ENCODE results near the gene GSG1L. TPM values are rescaled to one million over a fixed set of nuclear protein-coding genes. Genes with fewer than 3 reads are reported as not detected.

GSG1L gene
- total RNA-seq, 1 donor from 2014 or later, result 1.4 TPM

GRCh38 chr16:27995378-27995777 lies 68.1 kb downstream of the GSG1L start:
- H3K36me3 Mint-ChIP-seq, result peaks cover 3% of the 10 kb centered on the region
- H3K27ac Mint-ChIP-seq, result no peak overlapping the region
- no peak for TF ChIP-seq CTCF (conservative IDR thresholded peaks at IDR 0.05)
- H3K9me3 Mint-ChIP-seq, result peaks cover 8% of the 10 kb centered on the region
- H3K4me3 Mint-ChIP-seq, result no peak overlapping the region
- no peak for DNase-seq (ENCODE audit: extremely low spot score, unreplicated experiment)
- H3K27me3 Mint-ChIP-seq, result no peaks in the 10 kb centered on the region
- no peaks in the 10 kb centered on the region for H3K4me1 Mint-ChIP-seq (ENCODE audit: unreplicated experiment)

GRCh38 chr16:27994686-27995085 lies 68.8 kb downstream of the GSG1L start:
- H3K27ac Mint-ChIP-seq, result no peak overlapping the region
- H3K36me3 Mint-ChIP-seq, result peaks cover 3% of the 10 kb centered on the region
- DNase-seq (ENCODE audit: extremely low spot score, unreplicated experiment), result no peak
- no peaks in the 10 kb centered on the region for H3K27me3 Mint-ChIP-seq
- H3K9me3 Mint-ChIP-seq, result peaks cover 8% of the 10 kb centered on the region
- no peaks in the 10 kb centered on the region for H3K4me1 Mint-ChIP-seq (ENCODE audit: unreplicated experiment)
- no peak for TF ChIP-seq CTCF (conservative IDR thresholded peaks at IDR 0.05)
- no peak overlapping the region for H3K4me3 Mint-ChIP-seq

GRCh38 chr16:27993587-27993986 lies 69.9 kb downstream of the GSG1L start:
- Mint-ChIP-seq H3K36me3 (peaks cover 3% of the 10 kb centered on the region), H3K4me1 (ENCODE audit: unreplicated experiment) (no peaks in the 10 kb centered on the region), H3K27ac (no peak overlapping the region), H3K27me3 (no peaks in the 10 kb centered on the region), H3K9me3 (peaks cover 8% of the 10 kb centered on the region), H3K4me3 (no peak overlapping the region)
- DNase-seq (ENCODE audit: extremely low spot score, unreplicated experiment), result no peak
- TF ChIP-seq CTCF (conservative IDR thresholded peaks at IDR 0.05), result no peak

GRCh38 chr16:27991876-27992275 lies 71.6 kb downstream of the GSG1L start:
- Mint-ChIP-seq H3K36me3 (peaks cover 3% of the 10 kb centered on the region), H3K27me3 (no peaks in the 10 kb centered on the region), H3K4me3 (no peak overlapping the region), H3K4me1 (ENCODE audit: unreplicated experiment) (no peaks in the 10 kb centered on the region), H3K9me3 (peaks cover 8% of the 10 kb centered on the region), H3K27ac (no peak overlapping the region)
- TF ChIP-seq CTCF (conservative IDR thresholded peaks at IDR 0.05), result no peak
- DNase-seq (ENCODE audit: extremely low spot score, unreplicated experiment), result no peak

- no peaks in the 10 kb centered on the region for H3K9me3 Mint-ChIP-seq
Measured at GRCh38 chr16:27985981-27986380, 77.5 kb downstream of the GSG1L start.

More at GRCh38 chr16:27985981-27986380, 77.5 kb downstream of the GSG1L start:
- no peak overlapping the region for H3K27ac Mint-ChIP-seq
- no peaks in the 10 kb centered on the region for H3K4me1 Mint-ChIP-seq (ENCODE audit: unreplicated experiment)
- no peak overlapping the region for H3K4me3 Mint-ChIP-seq
- no peaks in the 10 kb centered on the region for H3K27me3 Mint-ChIP-seq
- no peak for DNase-seq (ENCODE audit: extremely low spot score, unreplicated experiment)
- no peaks in the 10 kb centered on the region for H3K36me3 Mint-ChIP-seq
- TF ChIP-seq CTCF (conservative IDR thresholded peaks at IDR 0.05), result no peak
